Neural cell (in vitro differentiated cells): Measurements from ENCODE around the gene B2M. TPM values are rescaled to one million over a fixed set of nuclear protein-coding genes. Genes with fewer than 3 reads are reported as not detected.
"Not testable (repeated sequence)": the region's sequence is repeated elsewhere in the genome, so short reads cannot be mapped to it uniquely, and the experiment has no call there.

Experiments used
- H2AFZ ChIP-seq: fragments of 200-600, 300-800 bp; sonication (generic), shearing (Covaris generic); 2 replicates; pipeline ENCODE4 v1.6.0; 2014; ENCODE audit warnings: low read depth, mild to moderate bottlenecking, antibody characterized with exemption, low read length, moderate library complexity
- H3F3A ChIP-seq: fragments of 200-600 bp; shearing (Covaris generic); 2 replicates; pipeline ENCODE4 v1.6.1; 2016; ENCODE audit warnings: mild to moderate bottlenecking, moderate library complexity, mixed read lengths, antibody characterized with exemption, low read length; ENCODE audit not compliant: insufficient read depth, poor library complexity, severe bottlenecking
- H3K27ac ChIP-seq: fragments of 200-600, 300-800 bp; sonication (generic), shearing (Covaris generic); 2 replicates; pipeline ENCODE4 v1.5.1; 2014; ENCODE audit warnings: mild to moderate bottlenecking, low read length, moderate library complexity
- H3K27me3 ChIP-seq: fragments of 300-800, 200-600 bp; sonication (generic), shearing (Covaris generic); 2 replicates; pipeline ENCODE4 v1.6.0; 2014; ENCODE audit warnings: mild to moderate bottlenecking, low read depth, low read length, moderate library complexity; ENCODE audit not compliant: insufficient read depth
- H3K36me3 ChIP-seq: fragments of 300-800, 200-600 bp; sonication (generic), shearing (Covaris generic); 2 replicates; pipeline ENCODE4 v1.5.1; 2014; ENCODE audit warnings: mild to moderate bottlenecking, antibody characterized with exemption, low read length, moderate library complexity; ENCODE audit not compliant: insufficient read depth
- H3K4me2 ChIP-seq: fragments of 300-800, 200-600 bp; sonication (generic), shearing (Covaris generic); 2 replicates; pipeline ENCODE4 v1.6.0; 2014; ENCODE audit warnings: mild to moderate bottlenecking, low read length
- H3K4me3 ChIP-seq: fragments of 300-800, 200-600 bp; sonication (generic), shearing (Covaris generic); 2 replicates; pipeline ENCODE4 v1.5.1; 2014; ENCODE audit warnings: mild to moderate bottlenecking, low read length, moderate library complexity
- H3K79me2 ChIP-seq: fragments of 200-600 bp; shearing (Covaris generic); replicated peaks from 2 replicates; pipeline ENCODE4 v1.6.0; 2014; ENCODE audit warnings: mild to moderate bottlenecking, low read length, moderate library complexity; ENCODE audit not compliant: insufficient read depth
- H3K9ac ChIP-seq: fragments of 300-800, 200-600 bp; sonication (generic), shearing (Covaris generic); 2 replicates; pipeline ENCODE4 v1.6.1; 2016; ENCODE audit warnings: mild to moderate bottlenecking, low read length, mixed read lengths
- H3K9me2 ChIP-seq: fragments of 200-600 bp; shearing (Covaris generic); 2 replicates; pipeline ENCODE4 v1.6.1; 2016; ENCODE audit warnings: mild to moderate bottlenecking, low read length, mixed read lengths; ENCODE audit not compliant: insufficient read depth
- H3K9me3 ChIP-seq: fragments of 200-600, 300-800 bp; sonication (generic), shearing (Covaris generic); 2 replicates; pipeline ENCODE4 v1.6.1; 2016; ENCODE audit warnings: mild to moderate bottlenecking, mixed run types, low read length, moderate library complexity, mixed read lengths
- H4K20me1 ChIP-seq: fragments of 200-600 bp; shearing (Covaris generic); 2 replicates; pipeline ENCODE4 v1.6.1; 2016; ENCODE audit warnings: mild to moderate bottlenecking, mixed run types; ENCODE audit not compliant: insufficient read depth
- CTCF ChIP-seq: fragments of 450-650 bp; IDR thresholded peaks from 2 replicates; pipeline ENCODE4 v1.5.1; 2014; ENCODE audit warnings: antibody characterized with exemption, mild to moderate bottlenecking, moderate library complexity; ENCODE audit not compliant: poor library complexity, severe bottlenecking
- EP300 ChIP-seq: fragments of 450-650 bp; conservative IDR thresholded peaks from 2 replicates; pipeline ENCODE4 v1.6.1; 2014; ENCODE audit warnings: antibody characterized with exemption, mild to moderate bottlenecking, moderate library complexity; ENCODE audit not compliant: poor library complexity, severe bottlenecking
- EZH2 ChIP-seq: fragments of 200-600, 300-800 bp; shearing (Covaris generic), sonication (generic); IDR thresholded peaks from 2 replicates; pipeline ENCODE4 v1.6.1; 2014; ENCODE audit warnings: antibody characterized with exemption, low read length, borderline replicate concordance, mild to moderate bottlenecking; ENCODE audit not compliant: insufficient read depth, poor library complexity, severe bottlenecking
- MXI1 ChIP-seq: fragments of 450-650 bp; conservative IDR thresholded peaks from 2 replicates; pipeline ENCODE4 v1.6.1; 2014; ENCODE audit warnings: antibody characterized with exemption, mild to moderate bottlenecking; ENCODE audit not compliant: poor library complexity, severe bottlenecking
- POLR2AphosphoS5 ChIP-seq: IDR thresholded peaks from 2 replicates; pipeline ENCODE4 v1.6.1; 2012
- RAD21 ChIP-seq: fragments of 450-650 bp; conservative IDR thresholded peaks from 2 replicates; pipeline ENCODE4 v1.6.1; 2014; ENCODE audit warnings: antibody characterized with exemption, mild to moderate bottlenecking, moderate library complexity
- REST ChIP-seq: IDR thresholded peaks from 2 replicates; pipeline ENCODE4 v1.6.1; 2012; ENCODE audit warnings: borderline replicate concordance
- SMC3 ChIP-seq: fragments of 450-650 bp; conservative IDR thresholded peaks from 2 replicates; pipeline ENCODE4 v1.6.1; 2014; ENCODE audit warnings: antibody characterized with exemption, mild to moderate bottlenecking, moderate library complexity; ENCODE audit not compliant: poor library complexity
- TAF1 ChIP-seq: IDR thresholded peaks from 2 replicates; pipeline ENCODE4 v1.6.1; 2012; ENCODE audit warnings: low read depth
- polyA plus RNA-seq: library from polyadenylated mRNA; depleted of rRNA; stranded (reverse); fragments of >200 nt; gene quantifications from 2 replicates; pipeline ENCODE4 v1.2.3, GENCODE V29; 2014

Gene B2M
- polyA plus RNA-seq, 1 donor from 2014 or later, result 15.6 TPM

GRCh38 chr15:44727485-44728231 is 16.3 kb downstream of the B2M start:
- Histone ChIP-seq H3K27me3 (no peaks in the 10 kb centered on the region), H3K4me3 (no peak overlapping the region), H3K9me2 (no peaks in the 10 kb centered on the region), H3K79me2 (peaks cover 11% of the 10 kb centered on the region), H3K36me3 (no peaks in the 10 kb centered on the region), H3K27ac (peak overlapping the region; percentile 84), H2AFZ (no peak overlapping the region), H3F3A (no peaks in the 10 kb centered on the region), H3K4me2 (no peak overlapping the region), H3K9ac (no peak overlapping the region), H3K9me3 (no peaks in the 10 kb centered on the region), H4K20me1 (no peaks in the 10 kb centered on the region)
- TF ChIP-seq EP300, result no peak
- TF ChIP-seq REST, result no peak
- TF ChIP-seq EZH2, result no peak
- no peak for TF ChIP-seq SMC3
- no peak for TF ChIP-seq TAF1
- no peak for TF ChIP-seq POLR2AphosphoS5
- TF ChIP-seq MXI1, result no peak
- TF ChIP-seq RAD21, result no peak
- no peak for TF ChIP-seq CTCF

GRCh38 chr15:44728232-44728575 is 16.9 kb downstream of the B2M start:
- H4K20me1 ChIP-seq, H3K9me2 ChIP-seq, H3K36me3 ChIP-seq, H3K9me3 ChIP-seq, H3K27me3 ChIP-seq, H3F3A ChIP-seq: not testable (repeated sequence)
- peak overlapping the region; percentile 90 for H2AFZ ChIP-seq
- peak overlapping the region; percentile 78 for H3K4me3 ChIP-seq
- peak overlapping the region; percentile 88 for H3K9ac ChIP-seq
- peak overlapping the region; percentile 84 for H3K27ac ChIP-seq
- peak overlapping the region; percentile 58 for H3K4me2 ChIP-seq
- H3K79me2 ChIP-seq, result peaks cover 11% of the 10 kb centered on the region
